IMR-90 (cell line): ENCODE results near the gene NFIX. TPM values are rescaled to one million over a fixed set of nuclear protein-coding genes. Genes with fewer than 3 reads are reported as not detected.

Experiments
- ATAC-seq: fragments of 200-7000 bp; cut with Tn5 transposase; 2 replicates; pipeline ENCODE4 v1.9.1; 2020; ENCODE audit warnings: low read depth, mild to moderate bottlenecking, moderate library complexity
- BruUV-seq: library from RNA; stranded (reverse); fragments of 400-500 nt; replicated peaks from 2 replicates; lab custom pipeline; 2021; lab: Mats Ljungman, UMichigan
- CTCF ChIA-PET: fragments of 300-600 bp; formaldehyde crosslinking; extraction: SDS; loops from one replicate; lab custom pipeline; 2021; ENCODE audit warnings: antibody characterized with exemption; lab: Yijun Ruan, JAX
- POLR2A ChIA-PET: fragments of 300-600 bp; sonication (Branson Sonifier 250); formaldehyde crosslinking; loops from one replicate; lab custom pipeline; 2022; ENCODE audit warnings: antibody characterized with exemption; ENCODE audit not compliant: unreplicated experiment; lab: Charles Lee
- DNase-seq: peaks from one replicate; pipeline ENCODE4 v3.0.0; 2013
- H2AFZ ChIP-seq: replicated peaks from 2 replicates; pipeline ENCODE3; 2013; ENCODE audit warnings: low read length, mild to moderate bottlenecking; ENCODE audit not compliant: poor library complexity
- H2AK5ac ChIP-seq: 2 replicates; pipeline ENCODE4 v1.6.1; 2013; ENCODE audit warnings: low read depth, low read length, inconsistent platforms
- H2AK9ac ChIP-seq: replicated peaks from 2 replicates; pipeline ENCODE3; 2013; ENCODE audit warnings: mild to moderate bottlenecking, low read depth, low read length, moderate library complexity; ENCODE audit not compliant: poor library complexity
- H2BK120ac ChIP-seq: 2 replicates; pipeline ENCODE4 v1.6.1; 2013; ENCODE audit warnings: low read depth, low read length, inconsistent platforms
- H2BK15ac ChIP-seq: 3 replicates; pipeline ENCODE4 v1.6.1; 2013; ENCODE audit warnings: low read depth, low read length, inconsistent platforms
- H2BK20ac ChIP-seq: 2 replicates; pipeline ENCODE4 v1.6.1; 2013; ENCODE audit warnings: low read depth, mild to moderate bottlenecking, inconsistent platforms, low read length, moderate library complexity
- H2BK5ac ChIP-seq: 2 replicates; pipeline ENCODE4 v1.6.1; 2013; ENCODE audit warnings: mild to moderate bottlenecking, low read depth, low read length, inconsistent platforms; ENCODE audit not compliant: poor library complexity, severe bottlenecking
- H3K14ac ChIP-seq: replicated peaks from 2 replicates; pipeline ENCODE4 v1.6.1; 2013; ENCODE audit warnings: low read depth, low read length, inconsistent platforms
- H3K18ac ChIP-seq: 2 replicates; pipeline ENCODE4 v1.6.1; 2013; ENCODE audit warnings: low read depth, low read length, control low read depth
- H3K23ac ChIP-seq: 2 replicates; pipeline ENCODE4 v1.6.1; 2013; ENCODE audit warnings: low read depth, low read length, inconsistent platforms
- H3K27ac ChIP-seq: 2 replicates; pipeline ENCODE4 v1.5.1; 2013; ENCODE audit warnings: mild to moderate bottlenecking, control low read depth, low read length; ENCODE audit not compliant: insufficient read depth
- H3K27me3 ChIP-seq: 2 replicates; pipeline ENCODE4 v1.6.1; 2013; ENCODE audit warnings: low read length; ENCODE audit not compliant: control insufficient read depth, insufficient read depth
- H3K36me3 ChIP-seq: 2 replicates; pipeline ENCODE4 v1.6.1; 2013; ENCODE audit warnings: low read length, mixed read lengths; ENCODE audit not compliant: control insufficient read depth, insufficient read depth
- H3K4ac ChIP-seq: 2 replicates; pipeline ENCODE4 v1.6.1; 2013; ENCODE audit warnings: low read depth, low read length, inconsistent platforms
- H3K4me1 ChIP-seq: 2 replicates; pipeline ENCODE4 v1.6.1; 2013; ENCODE audit warnings: low read length, mixed read lengths; ENCODE audit not compliant: control insufficient read depth, insufficient read depth
- H3K4me2 ChIP-seq: 2 replicates; pipeline ENCODE4 v1.6.1; 2013; ENCODE audit warnings: low read depth, mild to moderate bottlenecking, control low read depth, low read length, moderate library complexity
- H3K4me3 ChIP-seq: 2 replicates; pipeline ENCODE4 v1.5.1; 2013; ENCODE audit warnings: low read depth, mild to moderate bottlenecking, control low read depth, low read length, moderate library complexity; ENCODE audit not compliant: insufficient read depth
- H3K56ac ChIP-seq: 2 replicates; pipeline ENCODE4 v1.6.1; 2013; ENCODE audit warnings: low read length, inconsistent platforms; ENCODE audit not compliant: insufficient read depth; ENCODE audit errors: extremely low read depth
- H3K79me1 ChIP-seq, 2 experiments: 2 replicates each; pipeline ENCODE4 v1.6.1; 2013; ENCODE audit warnings: low read length in 2 of 2, inconsistent platforms in 1 of 2, low read depth in 1 of 2
- H3K9ac ChIP-seq: 2 replicates; pipeline ENCODE4 v1.6.1; 2013; ENCODE audit warnings: low read depth, low read length, control low read depth
- H3K9me1 ChIP-seq: 2 replicates; pipeline ENCODE4 v1.6.1; 2013; ENCODE audit warnings: low read length, inconsistent platforms; ENCODE audit not compliant: insufficient read depth
- H3K9me3 ChIP-seq: 2 replicates; pipeline ENCODE4 v1.6.1; 2013; ENCODE audit warnings: low read length; ENCODE audit not compliant: control insufficient read depth, insufficient read depth
- H4K20me1 ChIP-seq: 2 replicates; pipeline ENCODE4 v1.6.1; 2013; ENCODE audit warnings: low read length, inconsistent platforms; ENCODE audit not compliant: insufficient read depth
- H4K5ac ChIP-seq: 2 replicates; pipeline ENCODE4 v1.6.1; 2013; ENCODE audit warnings: mild to moderate bottlenecking, low read depth, low read length, control low read depth
- H4K8ac ChIP-seq, 2 experiments: 2 replicates each; pipeline ENCODE4 v1.6.1; 2013; ENCODE audit warnings: low read depth in 2 of 2, low read length in 2 of 2, control low read depth in 1 of 2, inconsistent platforms in 1 of 2
- H4K91ac ChIP-seq: 2 replicates; pipeline ENCODE4 v1.6.1; 2013; ENCODE audit warnings: low read depth, low read length, inconsistent platforms; ENCODE audit not compliant: insufficient read depth
- BHLHE40 ChIP-seq: fragments of 150-350 bp; IDR thresholded peaks from 2 replicates; pipeline ENCODE4 v1.6.1; 2016; ENCODE audit warnings: mild to moderate bottlenecking, low read depth, low read length
- CEBPB ChIP-seq: IDR thresholded peaks from 2 replicates; pipeline ENCODE4 v1.6.1; 2012; ENCODE audit warnings: low read depth, low read length, improper control_type of control experiment
- CHD1 ChIP-seq: IDR thresholded peaks from 2 replicates; pipeline ENCODE4 v1.6.1; 2012; ENCODE audit warnings: low read depth, low read length, improper control_type of control experiment
- FOS ChIP-seq: fragments of 150-350 bp; IDR thresholded peaks from 2 replicates; pipeline ENCODE4 v1.6.1; 2016; ENCODE audit warnings: low read depth, low read length
- MAFK ChIP-seq: IDR thresholded peaks from 2 replicates; pipeline ENCODE4 v1.6.1; 2012; ENCODE audit warnings: low read depth, low read length, improper control_type of control experiment
- MAZ ChIP-seq: IDR thresholded peaks from 2 replicates; pipeline ENCODE4 v1.6.1; 2012; ENCODE audit warnings: low read depth, mild to moderate bottlenecking, low read length, improper control_type of control experiment, moderate library complexity, borderline replicate concordance
- MXI1 ChIP-seq: IDR thresholded peaks from 2 replicates; pipeline ENCODE4 v1.6.1; 2012; ENCODE audit warnings: low read depth, mild to moderate bottlenecking, low read length, moderate library complexity, borderline replicate concordance
- NFE2L2 ChIP-seq: fragments of 150-350 bp; IDR thresholded peaks from 2 replicates; pipeline ENCODE4 v1.6.1; 2016; ENCODE audit warnings: low read depth, mild to moderate bottlenecking, low read length
- POLR2A ChIP-seq: IDR thresholded peaks from 2 replicates; pipeline ENCODE4 v1.6.1; 2012; ENCODE audit warnings: mild to moderate bottlenecking, low read depth, low read length
- RAD21 ChIP-seq: IDR thresholded peaks from 2 replicates; pipeline ENCODE4 v1.6.1; 2012; ENCODE audit warnings: low read length, improper control_type of control experiment
- RCOR1 ChIP-seq: IDR thresholded peaks from 2 replicates; pipeline ENCODE4 v1.6.1; 2012; ENCODE audit warnings: mild to moderate bottlenecking, low read length, improper control_type of control experiment; ENCODE audit not compliant: insufficient replicate concordance
- RFX5 ChIP-seq: IDR thresholded peaks from 2 replicates; pipeline ENCODE4 v1.8.0; 2012; ENCODE audit warnings: low read depth, mild to moderate bottlenecking, low read length, moderate library complexity
- SMC3 ChIP-seq: fragments of 150-350 bp; IDR thresholded peaks from 2 replicates; pipeline ENCODE4 v1.6.1; 2016; ENCODE audit warnings: low read depth, mild to moderate bottlenecking, antibody characterized with exemption, low read length, moderate library complexity
- WGBS, 2 experiments: methylation state at CpG; one replicate each; pipeline versions ENCODE4 v1.1.5 to v1.1.7; 2013; ENCODE audit warnings: missing lambda C conversion rate in 2 of 2; ENCODE audit not compliant: insufficient read length in 1 of 2; ENCODE audit errors: extremely low coverage in 2 of 2; 5-methylcytosine and 5-hydroxymethylcytosine counted together
- dilution Hi-C: fragments of 300-500 bp; cut with HindIII; formaldehyde crosslinking; loops from one replicate; pipeline ENCODE4 v1.14.3; 2018; ENCODE audit warnings: low sequenced_read_pairs; ENCODE audit not compliant: unreplicated experiment
- in situ Hi-C: fragments of 300-500 bp; cut with MboI; formaldehyde crosslinking; loops from 3 replicates; pipeline ENCODE4 v1.14.3; 2019; ENCODE audit warnings: low sequenced_read_pairs, inconsistent platforms, mixed read lengths
- intact Hi-C: fragments of 100-400 bp; cut with micrococcal nuclease; formaldehyde crosslinking; loops from 2 replicates; pipeline ENCODE4 v1.10.0; 2022
- polyA plus RNA-seq, 3 experiments: library from polyadenylated mRNA; depleted of rRNA; stranded (reverse); fragments of >200 nt; gene quantifications; 2 replicates each; pipeline ENCODE4 v1.2.3, GENCODE V29; 2012; ENCODE audit warnings: low replicate concordance in 1 of 3
- total RNA-seq: library from RNA; depleted of rRNA; stranded (reverse); fragments of >200 nt; gene quantifications from 2 replicates; pipeline ENCODE4 v1.2.3, GENCODE V29; 2012
- TF ChIP-seq, protein P1 (sequence below): fragments of 150-350 bp; IDR thresholded peaks from 2 replicates; pipeline ENCODE4 v1.6.1; 2017; ENCODE audit warnings: mild to moderate bottlenecking, antibody characterized with exemption, low read length, low read depth
- TF ChIP-seq, protein P2 (sequence below): conservative IDR thresholded peaks from 2 replicates; pipeline ENCODE4 v1.5.1; 2012; ENCODE audit warnings: mild to moderate bottlenecking, low read depth, low read length, improper control_type of control experiment
- TF ChIP-seq, protein P3 (sequence below): fragments of 150-350 bp; IDR thresholded peaks from 2 replicates; pipeline ENCODE4 v1.6.1; 2016; ENCODE audit warnings: low read depth, mild to moderate bottlenecking, low read length, moderate library complexity, borderline replicate concordance

The NFIX gene
- total and polyA plus RNA-seq, 2 of the 4 experiments (the other 2 are of a cell fraction), result 10.2 to 47.7 TPM

DNA sequence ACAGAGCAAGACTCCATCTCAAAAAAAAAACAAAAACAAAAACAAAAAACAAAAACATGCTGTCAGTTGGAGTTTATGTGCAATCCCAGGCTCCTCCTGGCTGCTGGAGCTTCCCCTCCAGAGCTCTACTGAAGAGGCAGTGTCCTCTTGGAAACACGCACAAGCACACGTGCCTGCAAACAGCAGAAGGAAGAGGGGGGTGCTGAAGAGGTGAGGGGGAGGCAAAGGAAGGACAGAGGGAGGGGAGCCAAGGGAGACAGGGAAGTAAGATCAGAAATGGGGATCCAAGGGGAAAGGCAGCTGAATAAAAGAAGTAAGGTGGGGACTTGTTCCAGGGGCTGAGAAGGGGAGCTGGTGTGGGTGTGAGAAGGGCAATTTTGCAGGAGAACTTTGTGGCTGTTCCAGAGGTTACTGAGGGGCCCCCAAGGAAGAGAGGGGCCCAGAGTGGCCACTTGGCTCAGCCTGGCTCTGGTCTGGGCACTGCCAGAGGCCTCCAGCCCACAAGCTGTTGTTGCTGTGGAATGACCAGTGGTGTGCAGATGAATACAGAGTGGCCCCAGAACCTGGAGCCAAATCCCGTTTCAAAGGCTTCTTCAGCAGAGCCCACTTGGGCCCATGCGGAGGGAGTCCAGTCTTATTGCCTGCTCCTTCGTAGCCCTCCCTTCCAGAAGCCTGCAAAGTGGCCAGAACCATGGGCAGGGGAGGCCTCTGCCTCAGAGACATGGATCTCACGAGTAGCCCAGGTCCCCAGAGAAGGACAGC lies 73.0 kb downstream of the NFIX start:
- Histone ChIP-seq H3K56ac (no peak overlapping the region), H3K9me1 (no peaks in the 10 kb centered on the region), H3K27ac (no peak overlapping the region), H2BK120ac (no peak overlapping the region), H3K9ac (no peak overlapping the region), H2AFZ (no peak overlapping the region), H2BK5ac (no peak overlapping the region), H4K8ac (no peak overlapping the region), H3K14ac (no peak overlapping the region), H4K5ac (no peak overlapping the region), H3K36me3 (peaks cover 14% of the 10 kb centered on the region), H3K9me3 (no peaks in the 10 kb centered on the region), H2AK9ac (no peak overlapping the region), H3K4ac (no peak overlapping the region), H4K20me1 (peaks cover 34% of the 10 kb centered on the region), H4K91ac (no peak overlapping the region), H2BK20ac (no peak overlapping the region), H2BK15ac (no peak overlapping the region), H3K18ac (no peak overlapping the region), H3K4me1 (peaks cover 5% of the 10 kb centered on the region), H3K4me2 (no peak overlapping the region), H2AK5ac (no peak overlapping the region), H3K23ac (no peak overlapping the region), H3K27me3 (no peaks in the 10 kb centered on the region), H3K79me1 (peaks cover 29 to 70% of the 10 kb centered on the region in 2 experiments), H3K4me3 (no peak overlapping the region)
- no peak for ATAC-seq
- no TSS peak for BruUV-seq
- WGBS, 2 experiments, result 77% methylated on average over 3 of the region's 6 CpGs; no CpG with 5 or more reads in 1 of the 2 experiments
- dilution Hi-C loops (no loop called here), intact Hi-C loops (no loop called here), in situ Hi-C loops (no loop called here)
- TF ChIP-seq, protein P1, sequence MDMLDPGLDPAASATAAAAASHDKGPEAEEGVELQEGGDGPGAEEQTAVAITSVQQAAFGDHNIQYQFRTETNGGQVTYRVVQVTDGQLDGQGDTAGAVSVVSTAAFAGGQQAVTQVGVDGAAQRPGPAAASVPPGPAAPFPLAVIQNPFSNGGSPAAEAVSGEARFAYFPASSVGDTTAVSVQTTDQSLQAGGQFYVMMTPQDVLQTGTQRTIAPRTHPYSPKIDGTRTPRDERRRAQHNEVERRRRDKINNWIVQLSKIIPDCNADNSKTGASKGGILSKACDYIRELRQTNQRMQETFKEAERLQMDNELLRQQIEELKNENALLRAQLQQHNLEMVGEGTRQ, result no peak
- TF ChIP-seq, protein P2, sequence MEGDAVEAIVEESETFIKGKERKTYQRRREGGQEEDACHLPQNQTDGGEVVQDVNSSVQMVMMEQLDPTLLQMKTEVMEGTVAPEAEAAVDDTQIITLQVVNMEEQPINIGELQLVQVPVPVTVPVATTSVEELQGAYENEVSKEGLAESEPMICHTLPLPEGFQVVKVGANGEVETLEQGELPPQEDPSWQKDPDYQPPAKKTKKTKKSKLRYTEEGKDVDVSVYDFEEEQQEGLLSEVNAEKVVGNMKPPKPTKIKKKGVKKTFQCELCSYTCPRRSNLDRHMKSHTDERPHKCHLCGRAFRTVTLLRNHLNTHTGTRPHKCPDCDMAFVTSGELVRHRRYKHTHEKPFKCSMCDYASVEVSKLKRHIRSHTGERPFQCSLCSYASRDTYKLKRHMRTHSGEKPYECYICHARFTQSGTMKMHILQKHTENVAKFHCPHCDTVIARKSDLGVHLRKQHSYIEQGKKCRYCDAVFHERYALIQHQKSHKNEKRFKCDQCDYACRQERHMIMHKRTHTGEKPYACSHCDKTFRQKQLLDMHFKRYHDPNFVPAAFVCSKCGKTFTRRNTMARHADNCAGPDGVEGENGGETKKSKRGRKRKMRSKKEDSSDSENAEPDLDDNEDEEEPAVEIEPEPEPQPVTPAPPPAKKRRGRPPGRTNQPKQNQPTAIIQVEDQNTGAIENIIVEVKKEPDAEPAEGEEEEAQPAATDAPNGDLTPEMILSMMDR, result no peak
- no peak for TF ChIP-seq NFE2L2
- no peak for TF ChIP-seq RAD21
- TF ChIP-seq MAZ, result no peak
- no peak for TF ChIP-seq RCOR1
- TF ChIP-seq RFX5, result no peak
- no peak for TF ChIP-seq MXI1
- no peak for TF ChIP-seq BHLHE40
- TF ChIP-seq POLR2A, result no peak
- TF ChIP-seq CEBPB, result no peak
- TF ChIP-seq MAFK, result no peak
- TF ChIP-seq, protein P3, sequence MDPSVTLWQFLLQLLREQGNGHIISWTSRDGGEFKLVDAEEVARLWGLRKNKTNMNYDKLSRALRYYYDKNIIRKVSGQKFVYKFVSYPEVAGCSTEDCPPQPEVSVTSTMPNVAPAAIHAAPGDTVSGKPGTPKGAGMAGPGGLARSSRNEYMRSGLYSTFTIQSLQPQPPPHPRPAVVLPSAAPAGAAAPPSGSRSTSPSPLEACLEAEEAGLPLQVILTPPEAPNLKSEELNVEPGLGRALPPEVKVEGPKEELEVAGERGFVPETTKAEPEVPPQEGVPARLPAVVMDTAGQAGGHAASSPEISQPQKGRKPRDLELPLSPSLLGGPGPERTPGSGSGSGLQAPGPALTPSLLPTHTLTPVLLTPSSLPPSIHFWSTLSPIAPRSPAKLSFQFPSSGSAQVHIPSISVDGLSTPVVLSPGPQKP, result no peak
- no peak for TF ChIP-seq CHD1
- TF ChIP-seq SMC3, result no peak
- TF ChIP-seq FOS, result no peak
- DNase-seq, result no peak
- CTCF ChIA-PET, result no interaction called here
- POLR2A ChIA-PET, result no interaction called here
